GM23248 (cell line): ENCODE results near the gene ZNF592.

Source experiments
- EZH2 ChIP-seq: fragments of 200-600 bp; sonication (generic); IDR thresholded peaks from 2 replicates; pipeline ENCODE4 v1.6.1; 2018; ENCODE audit warnings: antibody characterized with exemption, mild to moderate bottlenecking; ENCODE audit not compliant: insufficient read depth, poor library complexity, severe bottlenecking
- EZH2phosphoT487 ChIP-seq: fragments of 200-600 bp; sonication (generic); IDR thresholded peaks from 2 replicates; pipeline ENCODE4 v1.6.1; 2018; ENCODE audit warnings: antibody characterized with exemption, moderate library complexity, mild to moderate bottlenecking, low read depth; ENCODE audit not compliant: insufficient read depth

- no peak for TF ChIP-seq EZH2
- no peak for TF ChIP-seq EZH2phosphoT487
These were observed 62.8 kb downstream of the ZNF592 start for GRCh38 chr15:84811151-84811550.
